Right renal cortex interstitium (tissue), 3 donors: ENCODE results near the gene SENP5. TPM values are rescaled to one million over a fixed set of nuclear protein-coding genes. Genes with fewer than 3 reads are reported as not detected.
"Not testable (repeated sequence)": the region's sequence is repeated elsewhere in the genome, so short reads cannot be mapped to it uniquely, and the experiment has no call there.

Source experiments
- DNase-seq, 3 donors: peaks; one replicate each; pipeline ENCODE4 v3.0.0-alpha.2; 2013; ENCODE audit warnings: low read depth in 3 of 3, low spot score in 2 of 3
- polyA plus RNA-seq, 3 donors: library from polyadenylated mRNA; unstranded; fragments of 120-200 nt; gene quantifications; one replicate each; pipeline ENCODE4 v1.2.1, GENCODE V29; 2013; ENCODE audit not compliant: insufficient read length in 3 of 3

SENP5 gene
- 10 to 100 TPM; 17.0 to 20.0 (median 19.4) TPM for polyA plus RNA-seq

- peak; percentile 65 to 84 (median 83) for DNase-seq
Measured at GRCh38 chr3:196867507-196868296, at the start of gene SENP5. TSS of gene SENP5 (plus strand) at chr3:196867920. CDS start at chr3:196885182, 17,262 bp downstream.

- DNase-seq: no peak
Measured at GRCh38 chr3:196821806-196822355, 45.8 kb upstream of the SENP5 start.

GRCh38 chr3:196829651-196830050, 38.1 kb upstream of the SENP5 start:
- not testable (repeated sequence) for DNase-seq

- peak in 1 of 3 donors; percentile 23 for DNase-seq
Measured at GRCh38 chr3:196835086-196835485, 32.6 kb upstream of the SENP5 start.

GRCh38 chr3:196836626-196837025, 31.1 kb upstream of the SENP5 start:
- DNase-seq: not testable (repeated sequence)

GRCh38 chr3:196837819-196838420, 29.8 kb upstream of the SENP5 start:
- DNase-seq: no peak

GRCh38 chr3:196839351-196839750, 28.4 kb upstream of the SENP5 start:
- not testable (repeated sequence) for DNase-seq

- no peak for DNase-seq
Measured at GRCh38 chr3:196842567-196843434, 24.9 kb upstream of the SENP5 start.

- no peak for DNase-seq
Measured at GRCh38 chr3:196843435-196844110, 24.1 kb upstream of the SENP5 start.

GRCh38 chr3:196844235-196845219, 23.2 kb upstream of the SENP5 start:
- DNase-seq: not testable (repeated sequence)

- DNase-seq: not testable (repeated sequence)
Measured at GRCh38 chr3:196848375-196848774, 19.3 kb upstream of the SENP5 start.

- no peak for DNase-seq
Measured at GRCh38 chr3:196849180-196849741, 18.5 kb upstream of the SENP5 start.

GRCh38 chr3:196863000-196863399, 4.7 kb upstream of the SENP5 start:
- not testable (repeated sequence) for DNase-seq

- no peak for DNase-seq
Measured at GRCh38 chr3:196867155-196867506, 589 bp upstream of the SENP5 start.

- peak; percentile 12 to 16 (median 13) for DNase-seq
Measured at GRCh38 chr3:196868297-196868661, 559 bp downstream of the SENP5 start.

GRCh38 chr3:196872316-196872715, 4.6 kb downstream of the SENP5 start:
- no peak for DNase-seq

GRCh38 chr3:196874511-196875094, 6.9 kb downstream of the SENP5 start:
- DNase-seq: not testable (repeated sequence)

GRCh38 chr3:196875258-196875657, 7.5 kb downstream of the SENP5 start:
- DNase-seq: no peak
